GM20431 (cell line): Measurements from ENCODE around the gene LRRC51.
"Not testable (repeated sequence)": the region's sequence is repeated elsewhere in the genome, so short reads cannot be mapped to it uniquely, and the experiment has no call there.

Experiments
- in situ Hi-C: fragments of 300-500 bp; cut with MseI, MboI; formaldehyde crosslinking; loops from one replicate; pipeline ENCODE4 v1.15.0; 2020; ENCODE audit warnings: low sequenced_read_pairs; ENCODE audit not compliant: unreplicated experiment

Gene LRRC51

GRCh38 chr11:72135891-72136683 is 55.4 kb downstream of the LRRC51 start:
- in situ Hi-C loops, result no loop called here

GRCh38 chr11:72136684-72137262 is 56.1 kb downstream of the LRRC51 start:
- in situ Hi-C loops, result no loop called here

GRCh38 chr11:72138821-72139390 is 58.3 kb downstream of the LRRC51 start:
- in situ Hi-C loops, result no loop called here

- in situ Hi-C loops, result no loop called here
Observed at GRCh38 chr11:72139500-72139899, 58.9 kb downstream of the LRRC51 start.

GRCh38 chr11:72140661-72141060 is 60.0 kb downstream of the LRRC51 start:
- in situ Hi-C loops, result no loop called here

GRCh38 chr11:72141066-72141465 is 60.4 kb downstream of the LRRC51 start:
- in situ Hi-C loops, result no loop called here

GRCh38 chr11:72142086-72142485 is 61.4 kb downstream of the LRRC51 start:
- in situ Hi-C loops, result not testable (repeated sequence)

GRCh38 chr11:72142543-72142942 is 61.9 kb downstream of the LRRC51 start:
- in situ Hi-C loops, result not testable (repeated sequence)

- in situ Hi-C loops, result no loop called here
Observed at GRCh38 chr11:72144807-72145565, 64.3 kb downstream of the LRRC51 start.
